Hepatocyte (in vitro differentiated cells): Measurements from ENCODE around the gene MZT2B.

Experiments used
- EZH2 ChIP-seq: fragments of 200-600 bp; sonication (generic); IDR thresholded peaks from 2 replicates; pipeline ENCODE4 v1.6.1; 2016; ENCODE audit warnings: antibody characterized with exemption, mild to moderate bottlenecking, borderline replicate concordance
- EZH2phosphoT487 ChIP-seq: fragments of 200-600 bp; sonication (generic); IDR thresholded peaks from one replicate; pipeline ENCODE4 v1.6.1; 2018; ENCODE audit warnings: antibody characterized with exemption, mild to moderate bottlenecking, low read depth, moderate library complexity; ENCODE audit not compliant: unreplicated experiment, severe bottlenecking
- TF ChIP-seq, protein P1 (sequence below): fragments of 200-600 bp; sonication (generic); IDR thresholded peaks from 2 replicates; pipeline ENCODE4 v1.5.1; 2016; ENCODE audit warnings: antibody characterized with exemption, mild to moderate bottlenecking; ENCODE audit not compliant: poor library complexity

DNA sequence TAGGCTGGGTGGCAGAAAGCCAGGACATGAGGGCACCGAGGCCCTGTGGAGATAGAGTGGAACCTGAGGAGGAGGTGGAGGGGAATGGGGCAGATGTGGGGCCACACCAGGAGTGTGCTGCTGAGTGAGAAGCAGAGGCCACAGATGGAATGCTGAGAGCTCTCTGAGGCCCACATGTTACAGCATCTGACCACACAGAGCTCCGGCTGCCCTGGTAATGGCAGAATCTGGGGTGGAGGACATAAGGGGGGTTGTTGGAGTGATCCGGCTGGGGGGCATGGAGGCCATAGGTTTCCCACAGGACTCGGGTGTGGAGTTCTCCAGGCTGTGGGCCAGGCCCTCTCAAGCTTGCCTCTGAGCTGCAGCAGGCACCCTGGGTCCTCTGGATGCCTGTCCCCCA, 3.8 kb downstream of the MZT2B start:
- TF ChIP-seq EZH2: no peak
- TF ChIP-seq, protein P1, sequence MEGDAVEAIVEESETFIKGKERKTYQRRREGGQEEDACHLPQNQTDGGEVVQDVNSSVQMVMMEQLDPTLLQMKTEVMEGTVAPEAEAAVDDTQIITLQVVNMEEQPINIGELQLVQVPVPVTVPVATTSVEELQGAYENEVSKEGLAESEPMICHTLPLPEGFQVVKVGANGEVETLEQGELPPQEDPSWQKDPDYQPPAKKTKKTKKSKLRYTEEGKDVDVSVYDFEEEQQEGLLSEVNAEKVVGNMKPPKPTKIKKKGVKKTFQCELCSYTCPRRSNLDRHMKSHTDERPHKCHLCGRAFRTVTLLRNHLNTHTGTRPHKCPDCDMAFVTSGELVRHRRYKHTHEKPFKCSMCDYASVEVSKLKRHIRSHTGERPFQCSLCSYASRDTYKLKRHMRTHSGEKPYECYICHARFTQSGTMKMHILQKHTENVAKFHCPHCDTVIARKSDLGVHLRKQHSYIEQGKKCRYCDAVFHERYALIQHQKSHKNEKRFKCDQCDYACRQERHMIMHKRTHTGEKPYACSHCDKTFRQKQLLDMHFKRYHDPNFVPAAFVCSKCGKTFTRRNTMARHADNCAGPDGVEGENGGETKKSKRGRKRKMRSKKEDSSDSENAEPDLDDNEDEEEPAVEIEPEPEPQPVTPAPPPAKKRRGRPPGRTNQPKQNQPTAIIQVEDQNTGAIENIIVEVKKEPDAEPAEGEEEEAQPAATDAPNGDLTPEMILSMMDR: no peak
- no peak for TF ChIP-seq EZH2phosphoT487
